ENCODE data around the gene DPRX. TPM values are rescaled to one million over a fixed set of nuclear protein-coding genes. Genes with fewer than 3 reads are reported as not detected.

DPRX gene
- total RNA-seq, 1 experiment from 2014 or later, result not detected

DNA sequence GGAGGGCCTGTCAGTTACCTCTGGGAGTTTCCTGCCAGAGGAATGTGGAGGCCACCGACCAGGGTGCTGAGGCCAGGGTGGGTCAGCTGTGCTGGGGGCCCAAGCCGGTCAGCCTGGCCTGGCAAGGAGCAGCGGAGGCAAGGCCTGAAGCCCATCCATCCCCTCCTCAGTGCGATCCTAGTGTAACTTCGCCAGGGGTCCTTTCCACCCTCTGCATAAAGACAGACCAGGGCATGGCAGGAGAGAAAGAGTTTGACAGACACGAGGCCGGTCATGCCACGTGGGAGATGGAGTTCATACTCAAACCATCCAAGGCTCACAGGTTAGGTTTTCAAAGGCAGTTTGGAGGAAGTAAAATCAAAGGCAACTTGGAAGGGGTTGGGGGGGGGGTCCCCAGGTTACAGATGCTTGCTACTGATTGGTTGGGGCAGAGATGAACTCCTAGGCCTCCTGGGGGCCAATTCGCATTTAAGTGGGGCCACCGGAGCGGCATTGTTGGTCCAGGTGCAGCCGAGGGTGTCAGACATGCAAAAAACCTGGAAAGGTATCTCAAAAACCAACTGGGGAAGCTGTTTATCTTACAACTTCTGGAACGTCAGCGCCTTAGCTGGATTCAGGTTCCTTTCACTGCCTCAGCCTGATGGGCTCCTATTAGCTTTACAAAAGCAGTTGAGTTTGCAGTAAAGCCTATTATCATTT lies 36.8 kb upstream of the DPRX start (continued):
- TF ChIP-seq, protein P1, sequence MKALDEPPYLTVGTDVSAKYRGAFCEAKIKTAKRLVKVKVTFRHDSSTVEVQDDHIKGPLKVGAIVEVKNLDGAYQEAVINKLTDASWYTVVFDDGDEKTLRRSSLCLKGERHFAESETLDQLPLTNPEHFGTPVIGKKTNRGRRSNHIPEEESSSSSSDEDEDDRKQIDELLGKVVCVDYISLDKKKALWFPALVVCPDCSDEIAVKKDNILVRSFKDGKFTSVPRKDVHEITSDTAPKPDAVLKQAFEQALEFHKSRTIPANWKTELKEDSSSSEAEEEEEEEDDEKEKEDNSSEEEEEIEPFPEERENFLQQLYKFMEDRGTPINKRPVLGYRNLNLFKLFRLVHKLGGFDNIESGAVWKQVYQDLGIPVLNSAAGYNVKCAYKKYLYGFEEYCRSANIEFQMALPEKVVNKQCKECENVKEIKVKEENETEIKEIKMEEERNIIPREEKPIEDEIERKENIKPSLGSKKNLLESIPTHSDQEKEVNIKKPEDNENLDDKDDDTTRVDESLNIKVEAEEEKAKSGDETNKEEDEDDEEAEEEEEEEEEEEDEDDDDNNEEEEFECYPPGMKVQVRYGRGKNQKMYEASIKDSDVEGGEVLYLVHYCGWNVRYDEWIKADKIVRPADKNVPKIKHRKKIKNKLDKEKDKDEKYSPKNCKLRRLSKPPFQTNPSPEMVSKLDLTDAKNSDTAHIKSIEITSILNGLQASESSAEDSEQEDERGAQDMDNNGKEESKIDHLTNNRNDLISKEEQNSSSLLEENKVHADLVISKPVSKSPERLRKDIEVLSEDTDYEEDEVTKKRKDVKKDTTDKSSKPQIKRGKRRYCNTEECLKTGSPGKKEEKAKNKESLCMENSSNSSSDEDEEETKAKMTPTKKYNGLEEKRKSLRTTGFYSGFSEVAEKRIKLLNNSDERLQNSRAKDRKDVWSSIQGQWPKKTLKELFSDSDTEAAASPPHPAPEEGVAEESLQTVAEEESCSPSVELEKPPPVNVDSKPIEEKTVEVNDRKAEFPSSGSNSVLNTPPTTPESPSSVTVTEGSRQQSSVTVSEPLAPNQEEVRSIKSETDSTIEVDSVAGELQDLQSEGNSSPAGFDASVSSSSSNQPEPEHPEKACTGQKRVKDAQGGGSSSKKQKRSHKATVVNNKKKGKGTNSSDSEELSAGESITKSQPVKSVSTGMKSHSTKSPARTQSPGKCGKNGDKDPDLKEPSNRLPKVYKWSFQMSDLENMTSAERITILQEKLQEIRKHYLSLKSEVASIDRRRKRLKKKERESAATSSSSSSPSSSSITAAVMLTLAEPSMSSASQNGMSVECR (CRISPR knock-in tag; IDR thresholded peaks at IDR 0.05; ENCODE audit: borderline replicate concordance), result no peak; the same call in 1 of the 2 replicates
- TF ChIP-seq E2F1 (CRISPR knock-in tag; IDR thresholded peaks at IDR 0.05) (peak; percentile 83; the same call in 1 of the 2 replicates), JUN (CRISPR knock-in tag; IDR thresholded peaks at IDR 0.05) (no peak), ZNF671 (CRISPR knock-in tag; IDR thresholded peaks at IDR 0.05) (no peak), ETV6 (CRISPR knock-in tag; IDR thresholded peaks at IDR 0.05) (peak; percentile 52), GRHL2 (CRISPR knock-in tag; IDR thresholded peaks at IDR 0.05; ENCODE audit: insufficient replicate concordance, severe bottlenecking) (no peak), ZNF138 (CRISPR knock-in tag; conservative IDR thresholded peaks at IDR 0.05) (no peak), CBFB (CRISPR knock-in tag; IDR thresholded peaks at IDR 0.05; ENCODE audit: low read depth) (no peak), IRF2 (CRISPR knock-in tag; IDR thresholded peaks at IDR 0.05; ENCODE audit: borderline replicate concordance, low read depth) (0 out of 2 replicates have a peak, but pooled peaks have one; percentile 37), TEAD1 (CRISPR knock-in tag; IDR thresholded peaks at IDR 0.05) (no peak; the same call in 1 of the 2 replicates), ZNF121 (CRISPR knock-in tag; IDR thresholded peaks at IDR 0.05) (no peak), ATF2 (CRISPR knock-in tag; IDR thresholded peaks at IDR 0.05; ENCODE audit: borderline replicate concordance, low read depth) (no peak), FOXP1 (CRISPR knock-in tag; IDR thresholded peaks at IDR 0.05; ENCODE audit: borderline replicate concordance) (0 out of 2 replicates have a peak, but pooled peaks have one; percentile 52), FOXP4 (CRISPR knock-in tag; IDR thresholded peaks at IDR 0.05) (peak; percentile 68; the same call in 1 of the 2 replicates), NFATC4 (CRISPR knock-in tag; IDR thresholded peaks at IDR 0.05) (0 out of 2 replicates have a peak, but pooled peaks have one; percentile 39), NR1H2 (CRISPR knock-in tag; IDR thresholded peaks at IDR 0.05) (no peak), SMAD4 (CRISPR knock-in tag; IDR thresholded peaks at IDR 0.05) (no peak), ATF6 (CRISPR knock-in tag; IDR thresholded peaks at IDR 0.05) (no peak), ATF3 (CRISPR knock-in tag; conservative IDR thresholded peaks at IDR 0.05) (no peak), IRF1 (CRISPR knock-in tag; IDR thresholded peaks at IDR 0.05) (0 out of 2 replicates have a peak, but pooled peaks have one; percentile 54), PRRX2 (CRISPR knock-in tag; IDR thresholded peaks at IDR 0.05) (no peak), MYBL2 (CRISPR knock-in tag; IDR thresholded peaks at IDR 0.05) (peak; percentile 77; the same call in 1 of the 2 replicates), RELA (CRISPR knock-in tag; IDR thresholded peaks at IDR 0.05; ENCODE audit: borderline replicate concordance) (no peak)
- TF ChIP-seq, protein P2, sequence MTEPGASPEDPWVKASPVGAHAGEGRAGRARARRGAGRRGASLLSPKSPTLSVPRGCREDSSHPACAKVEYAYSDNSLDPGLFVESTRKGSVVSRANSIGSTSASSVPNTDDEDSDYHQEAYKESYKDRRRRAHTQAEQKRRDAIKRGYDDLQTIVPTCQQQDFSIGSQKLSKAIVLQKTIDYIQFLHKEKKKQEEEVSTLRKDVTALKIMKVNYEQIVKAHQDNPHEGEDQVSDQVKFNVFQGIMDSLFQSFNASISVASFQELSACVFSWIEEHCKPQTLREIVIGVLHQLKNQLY (CRISPR knock-in tag; IDR thresholded peaks at IDR 0.05), result no peak
- TF ChIP-seq, protein P3, sequence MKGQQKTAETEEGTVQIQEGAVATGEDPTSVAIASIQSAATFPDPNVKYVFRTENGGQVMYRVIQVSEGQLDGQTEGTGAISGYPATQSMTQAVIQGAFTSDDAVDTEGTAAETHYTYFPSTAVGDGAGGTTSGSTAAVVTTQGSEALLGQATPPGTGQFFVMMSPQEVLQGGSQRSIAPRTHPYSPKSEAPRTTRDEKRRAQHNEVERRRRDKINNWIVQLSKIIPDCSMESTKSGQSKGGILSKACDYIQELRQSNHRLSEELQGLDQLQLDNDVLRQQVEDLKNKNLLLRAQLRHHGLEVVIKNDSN (CRISPR knock-in tag; IDR thresholded peaks at IDR 0.05), result peak; percentile 75

Measured in WTC11 (cell line).